ENCODE data around the gene PON3.

PON3 gene

DNA sequence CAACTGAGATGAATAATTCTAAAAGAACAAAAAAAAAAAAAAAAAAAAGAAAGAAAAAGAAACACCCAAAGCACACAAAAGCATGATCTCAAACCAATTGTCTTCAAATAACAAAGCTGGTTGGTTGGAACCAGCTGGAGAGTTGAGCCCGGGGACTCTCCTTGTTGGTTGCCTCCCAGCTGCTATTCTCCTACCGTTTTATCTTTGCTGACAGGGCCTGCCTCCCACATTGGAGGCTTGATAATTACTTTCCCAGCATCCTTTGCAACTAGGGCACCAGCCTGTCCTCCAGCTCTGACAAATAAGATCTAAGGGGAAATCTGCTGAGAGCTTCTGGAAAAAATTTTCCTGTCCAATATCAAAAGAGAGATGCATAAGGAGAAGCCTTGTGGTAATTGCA lies 78.6 kb downstream of the PON3 start:
- no peaks in the 10 kb centered on the region for H3K36me3 ChIP-seq (ENCODE audit: insufficient read depth, low read length)
- H2AFZ ChIP-seq (ENCODE audit: low read length): no peak overlapping the region
- no peaks in the 10 kb centered on the region for H3F3A ChIP-seq (ENCODE audit: insufficient read depth, low read length)
- no peaks in the 10 kb centered on the region for H3K4me1 ChIP-seq (ENCODE audit: insufficient read depth, low read length, severe bottlenecking)
- H3K9ac ChIP-seq (ENCODE audit: low read length): no peak overlapping the region
- TF ChIP-seq, protein P1, sequence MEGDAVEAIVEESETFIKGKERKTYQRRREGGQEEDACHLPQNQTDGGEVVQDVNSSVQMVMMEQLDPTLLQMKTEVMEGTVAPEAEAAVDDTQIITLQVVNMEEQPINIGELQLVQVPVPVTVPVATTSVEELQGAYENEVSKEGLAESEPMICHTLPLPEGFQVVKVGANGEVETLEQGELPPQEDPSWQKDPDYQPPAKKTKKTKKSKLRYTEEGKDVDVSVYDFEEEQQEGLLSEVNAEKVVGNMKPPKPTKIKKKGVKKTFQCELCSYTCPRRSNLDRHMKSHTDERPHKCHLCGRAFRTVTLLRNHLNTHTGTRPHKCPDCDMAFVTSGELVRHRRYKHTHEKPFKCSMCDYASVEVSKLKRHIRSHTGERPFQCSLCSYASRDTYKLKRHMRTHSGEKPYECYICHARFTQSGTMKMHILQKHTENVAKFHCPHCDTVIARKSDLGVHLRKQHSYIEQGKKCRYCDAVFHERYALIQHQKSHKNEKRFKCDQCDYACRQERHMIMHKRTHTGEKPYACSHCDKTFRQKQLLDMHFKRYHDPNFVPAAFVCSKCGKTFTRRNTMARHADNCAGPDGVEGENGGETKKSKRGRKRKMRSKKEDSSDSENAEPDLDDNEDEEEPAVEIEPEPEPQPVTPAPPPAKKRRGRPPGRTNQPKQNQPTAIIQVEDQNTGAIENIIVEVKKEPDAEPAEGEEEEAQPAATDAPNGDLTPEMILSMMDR (IDR thresholded peaks at IDR 0.05; ENCODE audit: low read length): no peak
- no peak for TF ChIP-seq EZH2 (IDR thresholded peaks at IDR 0.05; ENCODE audit: borderline replicate concordance, low read length)
- H4K20me1 ChIP-seq (ENCODE audit: insufficient read depth, low read length): no peaks in the 10 kb centered on the region
- no peaks in the 10 kb centered on the region for H3K79me2 ChIP-seq (ENCODE audit: insufficient read depth, low read length)
- no peak overlapping the region for H3K4me3 ChIP-seq (ENCODE audit: low read depth, low read length, poor library complexity, severe bottlenecking)
- H3K9me2 ChIP-seq (ENCODE audit: low read depth, low read length): no peaks in the 10 kb centered on the region
- no peak overlapping the region for H3K4me2 ChIP-seq (ENCODE audit: low read length)
- no peak overlapping the region for H3K27ac ChIP-seq (ENCODE audit: low read depth, low read length, poor library complexity, severe bottlenecking)
- H3K9me3 ChIP-seq (ENCODE audit: low read length): no peaks in the 10 kb centered on the region
- no peaks in the 10 kb centered on the region for H3K27me3 ChIP-seq (ENCODE audit: insufficient read depth, low read length)

DNA sequence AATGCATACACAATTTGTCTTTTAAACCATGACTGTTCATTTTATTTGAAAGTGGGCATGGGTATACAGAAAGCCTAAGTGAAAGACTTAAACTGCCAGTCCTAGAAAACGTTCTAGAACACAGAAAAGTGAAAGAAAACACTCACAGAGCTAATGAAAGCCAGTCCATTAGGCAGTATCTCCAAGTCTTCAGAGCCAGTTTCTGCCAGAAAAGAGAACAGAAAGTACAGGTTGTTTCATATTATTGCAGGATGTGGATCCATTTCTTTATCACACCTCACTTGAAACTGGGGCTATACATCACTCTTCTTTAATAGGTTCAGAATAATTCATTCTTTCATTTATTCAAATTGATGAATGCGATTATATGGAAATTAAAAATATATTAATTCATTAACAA lies 79.6 kb downstream of the PON3 start:
- no peak overlapping the region for H3K4me2 ChIP-seq (ENCODE audit: low read length)

DNA sequence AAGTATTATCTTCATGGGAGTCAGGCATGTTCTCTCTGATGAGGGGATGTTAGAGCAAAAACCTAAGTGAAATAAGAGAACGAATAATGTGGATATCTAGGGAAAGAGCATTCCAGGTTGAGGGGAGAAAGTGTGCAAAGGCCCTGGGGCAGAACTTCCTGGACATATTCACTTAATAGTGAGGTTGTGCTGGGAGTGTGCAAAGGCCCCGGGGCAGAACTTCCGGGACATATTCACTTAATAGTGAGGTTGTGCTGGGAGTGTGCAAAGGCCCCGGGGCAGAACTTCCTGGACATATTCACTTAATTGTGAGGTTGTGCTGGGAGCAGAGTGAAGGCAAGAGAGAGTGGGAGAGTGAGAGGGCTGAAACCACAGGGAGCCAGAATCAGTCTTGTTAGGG lies 83.6 kb downstream of the PON3 start:
- H3K27ac ChIP-seq (ENCODE audit: low read depth, low read length, poor library complexity, severe bottlenecking): no peak overlapping the region

More for the DNA sequence above, 79.6 kb downstream of the PON3 start:
- Histone ChIP-seq H3K9me2 (ENCODE audit: low read depth, low read length) (no peaks in the 10 kb centered on the region), H3K27ac (ENCODE audit: low read depth, low read length, poor library complexity, severe bottlenecking) (no peak overlapping the region), H3K4me1 (ENCODE audit: insufficient read depth, low read length, severe bottlenecking) (no peaks in the 10 kb centered on the region), H3K27me3 (ENCODE audit: insufficient read depth, low read length) (no peaks in the 10 kb centered on the region), H3F3A (ENCODE audit: insufficient read depth, low read length) (no peaks in the 10 kb centered on the region), H3K79me2 (ENCODE audit: insufficient read depth, low read length) (no peaks in the 10 kb centered on the region), H4K20me1 (ENCODE audit: insufficient read depth, low read length) (no peaks in the 10 kb centered on the region), H3K4me3 (ENCODE audit: low read depth, low read length, poor library complexity, severe bottlenecking) (no peak overlapping the region), H3K36me3 (ENCODE audit: insufficient read depth, low read length) (no peaks in the 10 kb centered on the region), H3K9me3 (ENCODE audit: low read length) (no peaks in the 10 kb centered on the region), H2AFZ (ENCODE audit: low read length) (no peak overlapping the region), H3K9ac (ENCODE audit: low read length) (no peak overlapping the region)
- TF ChIP-seq, protein P1 (IDR thresholded peaks at IDR 0.05; ENCODE audit: low read length): no peak
- TF ChIP-seq EZH2 (IDR thresholded peaks at IDR 0.05; ENCODE audit: borderline replicate concordance, low read length): no peak

More for the DNA sequence above, 83.6 kb downstream of the PON3 start:
- Histone ChIP-seq H4K20me1 (ENCODE audit: insufficient read depth, low read length) (no peaks in the 10 kb centered on the region), H3K27me3 (ENCODE audit: insufficient read depth, low read length) (no peaks in the 10 kb centered on the region), H2AFZ (ENCODE audit: low read length) (no peak overlapping the region), H3K36me3 (ENCODE audit: insufficient read depth, low read length) (no peaks in the 10 kb centered on the region), H3K9me2 (ENCODE audit: low read depth, low read length) (no peaks in the 10 kb centered on the region), H3K4me1 (ENCODE audit: insufficient read depth, low read length, severe bottlenecking) (no peaks in the 10 kb centered on the region), H3K79me2 (ENCODE audit: insufficient read depth, low read length) (no peaks in the 10 kb centered on the region), H3K4me3 (ENCODE audit: low read depth, low read length, poor library complexity, severe bottlenecking) (no peak overlapping the region), H3F3A (ENCODE audit: insufficient read depth, low read length) (no peaks in the 10 kb centered on the region), H3K9me3 (ENCODE audit: low read length) (no peaks in the 10 kb centered on the region), H3K4me2 (ENCODE audit: low read length) (no peak overlapping the region), H3K9ac (ENCODE audit: low read length) (no peak overlapping the region)
- TF ChIP-seq, protein P1 (IDR thresholded peaks at IDR 0.05; ENCODE audit: low read length): no peak
- no peak for TF ChIP-seq EZH2 (IDR thresholded peaks at IDR 0.05; ENCODE audit: borderline replicate concordance, low read length)
